ENCODE data around the gene CHURC1.

The CHURC1 gene

DNA sequence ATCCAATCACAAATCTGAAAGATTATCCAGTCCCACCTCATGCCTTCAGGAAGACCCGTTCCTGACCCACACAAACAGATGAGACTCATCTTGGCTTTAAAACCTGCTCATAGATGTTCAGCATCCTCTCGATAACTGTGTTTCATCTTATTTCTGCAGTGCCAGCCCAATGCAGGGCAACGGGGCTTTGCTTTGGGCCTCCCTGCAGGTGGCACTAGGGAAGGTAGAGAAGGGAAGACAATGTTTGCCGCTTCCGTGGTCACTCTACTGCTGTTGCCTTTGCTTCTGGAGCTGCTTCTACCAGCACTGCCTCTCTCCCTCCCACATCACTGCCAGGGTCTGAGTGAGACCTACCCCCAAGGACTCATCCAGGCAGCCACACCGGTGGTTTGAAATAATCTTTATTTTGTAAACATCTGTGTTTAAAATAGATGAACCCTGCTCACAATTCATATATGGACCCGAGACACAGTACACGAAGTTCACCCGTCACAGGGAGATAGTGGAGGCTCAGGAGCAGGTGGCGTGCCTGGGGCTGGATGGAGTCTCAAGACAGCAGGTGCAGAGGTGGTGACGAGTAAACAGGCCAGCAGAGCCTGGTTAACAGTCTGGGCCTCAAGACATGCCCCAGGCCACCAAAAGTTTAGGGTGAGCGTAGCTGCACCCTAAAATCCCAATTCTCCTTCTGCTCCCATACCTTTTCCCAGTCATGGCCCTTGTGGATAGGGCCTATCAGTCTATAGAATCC is 31.4 kb downstream of the CHURC1 start:
- Histone ChIP-seq H4K91ac (ENCODE audit: low read depth, low read length, poor library complexity) (no peak overlapping the region), H3K9me3 (replicated peaks in 1 of 2; ENCODE audit: control insufficient read depth in 2 of 2, insufficient read depth in 1 of 2, low read depth in 1 of 2, low read length in 2 of 2) (no peaks in the 10 kb centered on the region), H3K4me1 (ENCODE audit: control insufficient read depth in 2 of 2, insufficient read depth in 1 of 2, low read depth in 1 of 2, low read length in 2 of 2) (no peaks in the 10 kb centered on the region), H3K36me3 (replicated peaks in 1 of 2; ENCODE audit: control insufficient read depth in 2 of 2, insufficient read depth in 2 of 2, low read length in 2 of 2) (peaks cover 4 to 65% of the 10 kb centered on the region in 2 donors), H3K4me3 (ENCODE audit: low read length in 2 of 2) (no peak overlapping the region), H3K4me2 (ENCODE audit: insufficient read depth, low read length, poor library complexity, severe bottlenecking) (no peak overlapping the region), H3K79me1 (ENCODE audit: low read depth, low read length) (no peaks in the 10 kb centered on the region), H3K14ac (ENCODE audit: low read length) (no peak overlapping the region), H2AK5ac (ENCODE audit: low read depth, low read length) (no peak overlapping the region), H4K8ac (ENCODE audit: low read depth, low read length) (no peak overlapping the region), H2BK5ac (ENCODE audit: low read length) (peak overlapping the region; percentile 43), H3K18ac (ENCODE audit: low read length) (no peak overlapping the region), H2AFZ (ENCODE audit: low read length) (no peak overlapping the region), H3K27me3 (ENCODE audit: control insufficient read depth in 3 of 3, insufficient read depth in 3 of 3, low read depth in 1 of 3, low read length in 3 of 3) (no peaks in the 10 kb centered on the region), H3K23ac (ENCODE audit: low read depth, low read length, poor library complexity) (no peak overlapping the region), H2BK12ac (ENCODE audit: low read length) (no peak overlapping the region), H2BK15ac (ENCODE audit: low read length) (no peak overlapping the region), H3K9ac (ENCODE audit: low read depth, low read length, poor library complexity) (no peak overlapping the region), H2BK120ac (ENCODE audit: low read depth, low read length) (no peak overlapping the region), H3K4ac (ENCODE audit: low read length) (no peak overlapping the region), H3K27ac (replicated peaks; ENCODE audit: low read length) (no peak overlapping the region)
- WGBS, 2 donors (ENCODE audit: extremely low coverage in 2 of 2, insufficient read length in 2 of 2, insufficient replicate concordance in 1 of 2): no CpG with 5 or more reads among the region's 12 CpGs
- DNase-seq (ENCODE audit: low spot score): no peak

DNA sequence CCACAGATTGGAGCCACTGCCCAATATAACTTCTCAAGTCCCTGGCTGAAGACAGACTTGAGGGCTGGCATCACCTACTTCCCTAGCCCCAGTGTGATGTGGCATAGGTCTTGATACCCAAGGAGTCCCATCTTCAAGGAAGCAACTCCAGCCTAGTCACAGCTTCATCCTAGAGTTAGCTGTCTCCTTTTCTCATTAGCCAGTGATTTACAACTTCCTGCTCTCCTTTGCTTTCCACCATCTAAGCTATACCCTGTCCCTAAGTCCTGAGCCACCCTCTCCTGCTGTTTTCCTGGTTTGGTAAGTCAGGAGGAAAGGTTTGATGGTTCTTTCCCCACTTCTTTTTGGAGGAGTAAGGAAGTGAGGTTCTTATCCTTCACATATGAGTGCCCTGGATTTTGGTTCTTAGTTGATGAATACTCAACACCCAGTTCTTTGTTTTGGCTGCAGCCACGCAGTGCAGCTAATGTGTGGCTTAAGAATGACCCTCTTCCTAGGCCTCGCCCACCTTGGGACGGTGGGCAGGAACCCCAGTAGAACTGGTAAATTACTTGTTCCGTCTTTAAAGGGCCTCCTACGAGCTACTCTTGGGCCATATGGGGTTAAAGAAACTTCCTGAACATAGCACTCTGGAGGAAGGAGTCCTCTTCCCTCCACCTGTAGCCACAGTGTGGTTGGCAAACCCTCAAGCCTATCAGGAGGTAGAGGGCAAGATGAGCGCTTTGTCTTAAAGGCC is 32.2 kb downstream of the CHURC1 start:
- Histone ChIP-seq H3K9ac (ENCODE audit: low read depth, low read length, poor library complexity) (no peak overlapping the region), H2BK15ac (ENCODE audit: low read length) (no peak overlapping the region), H2BK12ac (ENCODE audit: low read length) (no peak overlapping the region), H3K79me1 (ENCODE audit: low read depth, low read length) (no peaks in the 10 kb centered on the region), H3K14ac (ENCODE audit: low read length) (no peak overlapping the region), H2BK5ac (ENCODE audit: low read length) (no peak overlapping the region), H2AK5ac (ENCODE audit: low read depth, low read length) (no peak overlapping the region), H3K4me1 (ENCODE audit: control insufficient read depth in 2 of 2, insufficient read depth in 1 of 2, low read depth in 1 of 2, low read length in 2 of 2) (no peaks in the 10 kb centered on the region), H2AFZ (ENCODE audit: low read length) (no peak overlapping the region), H3K9me3 (replicated peaks in 1 of 2; ENCODE audit: control insufficient read depth in 2 of 2, insufficient read depth in 1 of 2, low read depth in 1 of 2, low read length in 2 of 2) (no peaks in the 10 kb centered on the region), H4K91ac (ENCODE audit: low read depth, low read length, poor library complexity) (no peak overlapping the region), H3K4me3 (ENCODE audit: low read length in 2 of 2) (no peak overlapping the region), H3K36me3 (replicated peaks in 1 of 2; ENCODE audit: control insufficient read depth in 2 of 2, insufficient read depth in 2 of 2, low read length in 2 of 2) (peaks cover 2 to 72% of the 10 kb centered on the region in 2 donors), H4K8ac (ENCODE audit: low read depth, low read length) (no peak overlapping the region), H3K4me2 (ENCODE audit: insufficient read depth, low read length, poor library complexity, severe bottlenecking) (no peak overlapping the region), H2BK120ac (ENCODE audit: low read depth, low read length) (no peak overlapping the region), H3K27ac (replicated peaks; ENCODE audit: low read length) (no peak overlapping the region), H3K27me3 (ENCODE audit: control insufficient read depth in 3 of 3, insufficient read depth in 3 of 3, low read depth in 1 of 3, low read length in 3 of 3) (no peaks in the 10 kb centered on the region), H3K4ac (ENCODE audit: low read length) (no peak overlapping the region), H3K18ac (ENCODE audit: low read length) (no peak overlapping the region), H3K23ac (ENCODE audit: low read depth, low read length, poor library complexity) (no peak overlapping the region)
- no peak for DNase-seq (ENCODE audit: low spot score)
- WGBS, 2 donors (ENCODE audit: extremely low coverage in 2 of 2, insufficient read length in 2 of 2, insufficient replicate concordance in 1 of 2): no CpG with 5 or more reads among the region's 6 CpGs

DNA sequence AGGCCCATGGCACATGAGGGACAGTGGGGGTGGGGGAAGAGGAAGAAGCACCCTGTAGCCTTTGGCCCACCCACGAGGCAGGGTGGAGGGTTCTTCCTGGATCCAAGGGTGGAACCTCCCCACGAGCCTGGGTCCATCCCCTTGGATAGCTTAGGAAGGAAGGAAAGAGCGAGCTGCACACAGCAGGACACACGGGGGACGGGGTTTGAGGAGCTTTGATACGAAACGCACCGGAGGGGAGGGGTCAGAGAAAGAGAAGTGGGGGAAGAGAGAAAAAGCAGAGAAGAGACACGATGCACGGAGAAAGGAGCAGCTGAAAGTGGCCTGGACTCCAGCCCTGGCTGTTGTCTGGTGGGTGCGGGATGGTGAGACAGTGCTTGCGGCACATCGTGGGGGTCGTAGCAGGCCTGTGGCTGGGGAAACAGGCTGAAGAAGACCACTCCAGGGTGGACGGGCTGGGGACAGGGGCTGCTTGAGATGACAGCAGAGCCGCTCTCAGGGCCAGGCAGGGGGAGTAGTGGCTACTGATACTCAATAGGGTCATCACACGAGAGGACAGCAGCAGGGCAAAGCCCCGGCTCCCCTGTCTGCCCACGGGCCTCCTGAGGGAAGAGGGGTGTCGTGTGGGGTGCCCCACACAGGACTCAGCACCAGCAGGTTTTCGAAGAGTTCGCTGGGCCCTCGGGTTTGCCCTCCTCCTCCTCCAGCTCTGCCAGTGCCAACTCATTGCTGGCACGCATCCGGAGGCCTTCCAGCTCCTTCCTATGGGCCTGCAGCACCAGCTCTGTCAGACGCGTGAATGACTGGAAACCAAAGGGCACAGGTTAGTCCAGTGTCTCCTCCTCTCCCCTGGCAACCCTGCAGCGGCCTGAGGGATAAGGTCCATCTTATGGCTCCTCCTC is 33.7 kb downstream of the CHURC1 start:
- Histone ChIP-seq H3K27ac (replicated peaks; ENCODE audit: low read length) (no peak overlapping the region), H2AK5ac (ENCODE audit: low read depth, low read length) (no peak overlapping the region)

More for the DNA sequence above, 33.7 kb downstream of the CHURC1 start:
- Histone ChIP-seq H2BK120ac (ENCODE audit: low read depth, low read length) (no peak overlapping the region), H4K8ac (ENCODE audit: low read depth, low read length) (no peak overlapping the region), H3K18ac (ENCODE audit: low read length) (no peak overlapping the region), H3K9me3 (replicated peaks in 1 of 2; ENCODE audit: control insufficient read depth in 2 of 2, insufficient read depth in 1 of 2, low read depth in 1 of 2, low read length in 2 of 2) (no peaks in the 10 kb centered on the region), H3K36me3 (replicated peaks in 1 of 2; ENCODE audit: control insufficient read depth in 2 of 2, insufficient read depth in 2 of 2, low read length in 2 of 2) (peaks cover 2 to 73% of the 10 kb centered on the region in 2 donors), H3K23ac (ENCODE audit: low read depth, low read length, poor library complexity) (peak overlapping the region; percentile 13), H2AFZ (ENCODE audit: low read length) (no peak overlapping the region), H3K27me3 (ENCODE audit: control insufficient read depth in 3 of 3, insufficient read depth in 3 of 3, low read depth in 1 of 3, low read length in 3 of 3) (no peaks in the 10 kb centered on the region), H3K4me1 (ENCODE audit: control insufficient read depth in 2 of 2, insufficient read depth in 1 of 2, low read depth in 1 of 2, low read length in 2 of 2) (no peaks in the 10 kb centered on the region), H2BK5ac (ENCODE audit: low read length) (no peak overlapping the region), H3K9ac (ENCODE audit: low read depth, low read length, poor library complexity) (no peak overlapping the region), H3K79me1 (ENCODE audit: low read depth, low read length) (no peaks in the 10 kb centered on the region), H4K91ac (ENCODE audit: low read depth, low read length, poor library complexity) (no peak overlapping the region), H3K4me2 (ENCODE audit: insufficient read depth, low read length, poor library complexity, severe bottlenecking) (no peak overlapping the region), H3K14ac (ENCODE audit: low read length) (peak overlapping the region; percentile 44), H3K4ac (ENCODE audit: low read length) (no peak overlapping the region), H2BK12ac (ENCODE audit: low read length) (no peak overlapping the region), H2BK15ac (ENCODE audit: low read length) (no peak overlapping the region), H3K4me3 (ENCODE audit: low read length in 2 of 2) (no peak overlapping the region)
- no peak for DNase-seq (ENCODE audit: low spot score)
- WGBS, 2 donors (ENCODE audit: extremely low coverage in 2 of 2, insufficient read length in 2 of 2, insufficient replicate concordance in 1 of 2): no CpG with 5 or more reads among the region's 28 CpGs
